Astrocyte of the cerebellum (primary cell): ENCODE results near the gene RTN1.

Experiments used
- DNase-seq: peaks from one replicate; pipeline ENCODE4 v3.0.0-alpha.2; 2011; ENCODE audit warnings: low read depth
- H3K4me3 ChIP-seq: 2 replicates; pipeline ENCODE4 v1.5.1; 2011; ENCODE audit warnings: mild to moderate bottlenecking, low read depth, low read length, moderate library complexity
- CTCF ChIP-seq: IDR thresholded peaks from 2 replicates; pipeline ENCODE4 v1.5.1; 2012; ENCODE audit warnings: low read length, low read depth, moderate library complexity, mild to moderate bottlenecking; ENCODE audit errors: missing control alignments
- in situ Hi-C: cut with HindIII; loops from 2 replicates; pipeline ENCODE4 v1.10.0; 2017; ENCODE audit warnings: low sequenced_read_pairs

Gene RTN1

GRCh38 chr14:59595071-59595470, 275.5 kb downstream of the RTN1 start:
- no peak overlapping the region for H3K4me3 ChIP-seq
- TF ChIP-seq CTCF = no peak
- no peak for DNase-seq
- in situ Hi-C loops = no loop called here

GRCh38 chr14:59591641-59592370, 278.8 kb downstream of the RTN1 start:
- no peak for TF ChIP-seq CTCF
- no peak for DNase-seq
- H3K4me3 ChIP-seq = no peak overlapping the region
- in situ Hi-C loops = no loop called here

- no peak for DNase-seq
- no peak for TF ChIP-seq CTCF
- in situ Hi-C loops = no loop called here
- no peak overlapping the region for H3K4me3 ChIP-seq
These were observed 282.5 kb downstream of the RTN1 start for GRCh38 chr14:59588101-59588500.

GRCh38 chr14:59585891-59586554, 284.6 kb downstream of the RTN1 start:
- H3K4me3 ChIP-seq = no peak overlapping the region
- peak; percentile 89 for DNase-seq
- no peak for TF ChIP-seq CTCF
- in situ Hi-C loops = no loop called here

GRCh38 chr14:59583755-59584154, 286.8 kb downstream of the RTN1 start:
- peak; percentile 34 for DNase-seq
- in situ Hi-C loops = no loop called here
- H3K4me3 ChIP-seq = no peak overlapping the region
- TF ChIP-seq CTCF = no peak

- H3K4me3 ChIP-seq = no peak overlapping the region
- no peak for TF ChIP-seq CTCF
- no peak for DNase-seq
- in situ Hi-C loops = no loop called here
These were observed 287.6 kb downstream of the RTN1 start for GRCh38 chr14:59582845-59583509.
